ENCODE measurements around the gene VCL.

GRCh38 chr10:74151879-74152722 lies 154.2 kb downstream of the VCL start:
- TF ChIP-seq CTCF (IDR thresholded peaks at IDR 0.05; ENCODE audit: low read depth, low read length) (no peak), POLR2A (IDR thresholded peaks at IDR 0.05; ENCODE audit: extremely low read depth, insufficient read length) (no peak), MAX (IDR thresholded peaks at IDR 0.05; ENCODE audit: low read depth, low read length) (no peak), MYC (IDR thresholded peaks at IDR 0.05; ENCODE audit: low read depth, low read length) (no peak)
